Hindlimb muscle (tissue), 1 donor: ENCODE measurements around the gene CNNM3. TPM values are rescaled to one million over a fixed set of nuclear protein-coding genes. Genes with fewer than 3 reads are reported as not detected.
A peak's percentile ranks its signal among the peaks of the same experiment; 100 is the strongest.
"Not testable (repeated sequence)": the region's sequence is repeated elsewhere in the genome, so short reads cannot be mapped to it uniquely, and the experiment has no call there.

Experiments used
- DNase-seq: peaks from one replicate; pipeline ENCODE4 v3.0.0-alpha.2; 2013
- polyA plus RNA-seq: library from polyadenylated mRNA; unstranded; fragments of 120-200 nt; gene quantifications from one replicate; pipeline ENCODE4 v1.2.1, GENCODE V29; 2013; ENCODE audit not compliant: insufficient read length

CNNM3 gene
- polyA plus RNA-seq = 24.5 TPM

DNA sequence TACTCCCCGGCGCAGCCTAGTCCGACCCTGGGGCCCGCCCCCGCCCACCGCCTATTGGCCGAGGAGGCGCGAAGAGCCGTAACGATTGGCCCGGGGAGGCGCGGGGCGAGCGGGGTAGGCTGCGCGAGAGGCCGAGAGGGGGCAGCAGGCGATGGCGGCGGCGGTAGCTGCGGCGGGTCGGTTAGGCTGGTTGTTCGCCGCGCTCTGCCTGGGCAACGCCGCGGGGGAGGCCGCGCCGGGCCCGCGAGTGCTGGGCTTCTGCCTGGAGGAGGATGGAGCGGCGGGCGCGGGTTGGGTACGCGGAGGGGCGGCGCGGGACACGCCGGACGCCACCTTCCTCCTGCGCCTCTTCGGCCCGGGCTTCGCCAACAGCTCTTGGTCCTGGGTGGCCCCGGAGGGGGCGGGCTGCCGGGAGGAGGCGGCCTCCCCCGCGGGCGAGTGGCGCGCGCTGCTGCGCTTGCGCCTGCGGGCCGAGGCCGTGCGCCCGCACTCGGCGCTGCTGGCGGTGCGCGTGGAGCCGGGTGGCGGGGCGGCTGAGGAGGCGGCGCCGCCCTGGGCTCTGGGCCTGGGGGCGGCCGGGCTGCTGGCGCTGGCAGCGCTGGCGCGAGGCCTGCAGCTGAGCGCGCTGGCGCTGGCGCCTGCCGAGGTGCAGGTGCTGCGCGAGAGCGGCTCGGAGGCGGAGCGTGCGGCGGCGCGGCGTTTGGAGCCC is at the start of gene CNNM3:
CNNM3 (plus strand) TSS at position 142 of the 709 bp plus-strand sequence; CDS start at position 152, 10 bp downstream.
- peak; percentile 94 for DNase-seq

DNA sequence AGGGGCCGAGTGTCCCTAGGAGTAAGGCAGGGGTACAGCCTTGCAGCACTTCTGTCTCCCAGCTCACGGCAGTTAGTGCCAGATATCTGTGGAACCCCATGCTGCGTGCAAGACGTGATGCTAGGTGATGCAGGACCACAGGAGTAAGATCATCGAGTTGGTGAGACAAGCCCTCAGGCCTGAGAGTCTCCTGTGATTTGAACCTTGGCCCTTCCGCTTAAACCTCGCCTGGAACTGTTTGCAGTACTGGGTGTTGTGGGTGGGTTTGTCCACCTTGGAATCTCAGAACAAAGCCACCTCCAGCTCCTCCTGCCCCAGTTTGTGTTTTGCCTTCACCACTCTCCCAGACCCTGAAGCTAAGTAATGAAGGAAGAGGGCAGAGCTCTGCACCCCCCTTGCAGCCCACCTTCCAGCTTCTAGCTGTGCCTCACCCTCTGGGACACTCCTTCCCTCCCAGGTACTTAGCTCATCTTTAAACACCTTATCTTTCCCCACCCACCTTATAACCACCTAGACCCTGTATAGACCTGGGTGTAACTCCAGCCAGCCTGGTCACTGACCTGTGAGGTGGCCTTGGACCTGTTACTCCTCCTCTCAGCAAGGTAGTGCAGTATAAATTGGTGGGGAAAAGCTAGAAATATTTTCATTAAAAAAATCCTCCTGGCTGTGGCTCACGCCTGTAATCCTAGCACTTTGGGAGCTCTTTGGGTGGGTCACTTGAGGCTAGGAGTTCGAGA is 48.8 kb upstream of the CNNM3 start:
- DNase-seq = no peak

DNA sequence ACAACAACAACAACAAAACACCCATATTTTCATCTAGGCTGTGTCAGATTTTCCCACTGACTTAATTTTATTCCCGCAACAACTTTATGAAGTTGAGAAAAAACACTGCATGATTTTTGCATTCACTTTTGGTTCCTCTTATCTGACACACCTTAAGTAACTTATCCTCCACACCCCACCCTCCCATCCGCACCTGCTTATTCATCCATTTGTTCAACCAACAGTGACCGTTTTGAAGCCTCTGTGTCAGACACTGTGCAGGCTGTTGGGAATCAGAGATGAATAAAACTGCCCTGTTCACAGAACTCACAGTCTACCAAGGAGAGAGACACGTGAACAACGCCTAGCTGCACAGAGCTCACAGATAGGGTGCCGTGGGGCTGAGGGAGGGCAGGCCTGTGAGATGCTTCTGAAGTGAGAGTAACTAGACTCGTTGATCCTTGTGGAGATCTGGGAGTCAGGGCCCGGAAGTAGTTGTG is 47.9 kb upstream of the CNNM3 start:
- no peak for DNase-seq

DNA sequence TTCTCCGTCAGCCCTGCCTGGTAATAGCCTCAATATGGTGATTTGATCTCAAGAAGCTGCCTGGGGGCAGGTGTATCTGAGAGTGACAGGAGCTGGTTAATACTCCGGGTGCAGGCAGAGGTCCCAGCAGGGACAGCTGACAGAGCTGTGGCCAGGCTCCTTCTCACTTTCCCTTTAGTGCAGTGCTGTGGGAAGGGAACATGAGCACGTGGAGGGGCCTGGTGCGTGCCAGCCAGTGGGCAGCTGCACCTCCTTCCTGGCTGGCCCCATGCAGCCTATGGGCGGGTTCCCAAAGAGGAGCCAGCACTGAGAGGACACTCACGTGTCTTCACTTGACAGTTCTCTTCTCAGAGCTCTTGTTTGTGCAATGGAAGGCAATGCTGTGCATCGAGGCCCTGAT is 46.3 kb upstream of the CNNM3 start:
- DNase-seq = peak; percentile 45

DNA sequence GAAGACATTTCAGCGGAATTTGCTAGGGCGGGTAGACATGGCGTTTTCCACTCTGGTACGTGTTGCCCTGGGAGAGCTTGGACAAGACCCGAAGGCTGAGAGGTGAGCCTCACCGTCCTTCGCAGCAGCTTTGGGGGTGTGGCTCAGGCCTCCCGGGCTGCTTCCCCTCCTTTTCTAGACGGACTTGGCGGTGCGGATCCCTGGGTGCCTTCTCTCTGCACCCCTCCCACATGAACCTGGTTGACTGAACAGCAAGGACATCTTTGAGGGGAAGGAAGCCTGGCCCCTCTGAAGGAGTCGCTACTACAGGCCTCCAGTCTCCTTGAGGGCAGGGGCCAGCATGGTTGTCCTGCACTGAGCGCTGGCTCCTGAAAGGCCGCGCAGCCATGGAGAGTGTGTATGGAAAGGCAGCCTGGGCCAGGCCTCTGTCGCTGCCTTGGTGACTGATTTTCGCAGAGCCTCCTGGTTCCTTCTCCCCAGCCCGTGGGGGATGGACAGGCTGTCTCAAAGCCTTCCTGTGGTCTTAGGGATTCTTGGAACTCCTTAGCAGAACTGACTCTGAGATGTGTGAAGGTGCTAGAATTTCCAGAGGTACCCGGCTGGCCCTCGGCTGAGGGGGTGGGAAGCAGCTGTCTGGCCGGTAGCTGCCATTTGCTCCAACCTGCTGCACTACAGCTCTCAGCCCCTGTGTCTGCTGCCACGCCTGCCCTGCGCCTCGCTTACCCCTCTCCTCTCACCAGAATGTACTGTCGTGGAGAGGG is 45.4 kb upstream of the CNNM3 start:
- DNase-seq = no peak

DNA sequence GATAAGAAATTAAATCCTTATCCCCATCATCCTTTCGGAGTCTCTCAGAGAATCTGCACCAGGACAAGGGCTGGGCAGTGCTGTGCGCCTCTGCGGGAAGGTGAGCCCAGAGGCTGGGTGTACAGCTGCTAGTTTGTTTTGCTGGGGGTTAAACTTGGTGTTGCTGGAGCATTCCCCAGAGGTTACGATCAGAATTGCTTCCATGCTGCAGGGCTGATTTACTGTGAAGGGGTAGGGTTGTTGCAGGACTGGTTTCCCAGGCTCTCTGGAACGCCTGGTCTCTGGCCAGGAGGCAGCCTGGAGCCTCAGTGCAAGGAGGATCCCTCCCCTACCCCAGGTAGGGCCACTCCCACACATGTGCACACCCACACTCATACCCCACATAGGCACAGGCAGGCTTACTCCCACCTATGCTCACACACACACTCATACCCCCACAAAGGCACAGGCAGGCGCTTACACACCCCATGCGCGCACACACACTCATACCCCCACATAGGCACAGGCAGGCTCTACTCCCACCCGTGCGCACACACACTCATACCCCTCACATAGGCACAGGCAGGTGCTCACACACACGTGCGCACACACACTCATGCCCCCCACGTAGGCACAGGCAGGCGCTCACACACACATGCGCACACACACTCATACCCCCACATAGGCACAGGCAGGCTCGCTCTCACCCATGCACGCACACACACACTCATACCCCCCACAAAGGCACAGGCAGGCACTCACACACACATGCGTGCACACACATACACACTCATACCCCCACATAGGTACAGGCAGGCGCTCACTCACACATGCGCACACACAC is 44.1 kb upstream of the CNNM3 start:
- no peak for DNase-seq

DNA sequence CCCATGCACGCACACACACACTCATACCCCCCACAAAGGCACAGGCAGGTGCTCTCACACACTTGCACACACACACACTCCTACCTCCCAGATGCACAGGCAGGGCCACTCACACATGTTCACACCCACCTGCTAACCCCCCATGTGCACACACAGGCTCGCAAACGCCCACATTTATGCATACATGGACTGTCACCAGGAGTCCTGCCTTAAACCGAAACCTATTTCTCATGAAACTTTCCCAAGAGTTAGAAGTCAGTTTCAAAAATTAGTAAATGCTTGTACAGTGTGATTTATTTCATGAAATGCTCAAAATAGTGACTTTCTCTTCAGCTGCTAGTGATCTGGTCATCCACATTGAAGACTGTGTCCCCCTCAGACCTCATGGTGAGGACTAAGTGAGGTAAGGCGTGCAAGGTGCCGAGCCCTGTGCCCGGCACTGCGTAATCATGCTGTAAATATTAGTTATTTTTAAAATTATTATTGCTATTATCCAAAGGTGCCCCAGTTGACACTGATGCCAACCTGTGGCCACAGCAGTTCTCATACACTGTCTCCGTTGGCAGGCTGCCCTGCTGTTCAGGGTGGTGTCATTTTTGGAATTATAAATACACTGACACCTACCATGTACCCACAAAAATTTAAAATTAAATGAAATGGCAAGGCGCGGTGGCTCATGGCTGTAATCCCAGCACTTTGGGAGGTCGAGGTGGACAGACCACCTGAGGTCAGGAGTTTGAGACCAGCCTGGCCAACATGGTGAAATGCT is 43.0 kb upstream of the CNNM3 start:
- DNase-seq = no peak

DNA sequence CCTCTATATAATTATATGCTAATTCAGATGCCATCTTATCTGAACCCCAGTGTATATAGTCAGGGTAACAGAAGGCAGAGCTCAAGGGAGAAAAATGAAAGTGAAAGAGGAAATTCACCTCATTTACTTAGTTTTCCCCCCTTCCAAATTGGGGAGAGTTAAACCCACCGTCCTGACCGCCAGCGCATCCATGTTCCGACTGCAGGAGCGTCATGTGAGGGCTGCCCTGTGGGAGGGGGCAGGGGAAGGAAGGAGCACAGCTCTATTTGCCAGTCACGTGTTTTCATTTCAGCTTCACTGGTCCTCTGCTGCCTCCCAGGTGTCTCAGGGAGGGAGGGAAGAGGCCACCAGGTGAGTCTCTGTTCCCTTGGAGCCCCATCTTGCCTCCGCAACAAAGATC is 42.1 kb upstream of the CNNM3 start:
- DNase-seq = no peak

DNA sequence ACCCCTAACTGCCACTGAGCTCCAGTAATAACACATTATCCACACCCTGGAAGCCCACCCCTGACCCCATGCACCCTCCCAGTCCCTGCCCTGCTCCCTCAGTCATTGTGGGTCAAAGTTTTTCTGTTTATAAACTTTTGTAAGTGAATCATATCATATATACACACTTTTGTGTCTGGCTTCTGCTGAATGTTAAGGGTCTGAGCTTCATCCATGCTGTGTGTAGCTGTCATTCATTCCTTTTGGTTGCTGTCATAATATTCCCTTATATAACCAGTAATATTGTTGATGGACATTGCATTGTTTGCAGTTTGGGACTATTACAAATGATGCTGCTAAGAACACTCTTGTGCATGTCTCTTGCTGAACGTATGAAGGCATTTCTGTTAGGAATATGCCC is 40.9 kb upstream of the CNNM3 start:
- DNase-seq = no peak

DNA sequence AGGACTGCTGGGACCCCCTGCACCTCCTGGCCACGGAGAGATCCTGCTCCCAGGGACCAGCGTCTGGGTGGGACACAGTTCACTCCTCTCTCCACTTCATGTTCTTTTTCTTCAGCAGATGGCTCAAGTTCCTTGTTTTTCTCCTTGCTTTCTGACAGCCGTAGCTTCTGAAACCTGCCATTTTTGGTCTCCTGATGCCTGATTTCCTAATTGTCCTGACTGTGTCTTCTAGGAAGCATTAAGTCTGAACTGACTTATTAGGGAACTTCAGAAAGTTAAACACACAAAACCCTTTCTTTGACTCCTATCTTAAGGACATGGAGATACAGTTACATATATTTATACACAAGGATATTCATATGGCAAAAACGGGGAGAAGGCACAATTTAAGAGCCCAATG is 32.7 kb upstream of the CNNM3 start:
- no peak for DNase-seq

DNA sequence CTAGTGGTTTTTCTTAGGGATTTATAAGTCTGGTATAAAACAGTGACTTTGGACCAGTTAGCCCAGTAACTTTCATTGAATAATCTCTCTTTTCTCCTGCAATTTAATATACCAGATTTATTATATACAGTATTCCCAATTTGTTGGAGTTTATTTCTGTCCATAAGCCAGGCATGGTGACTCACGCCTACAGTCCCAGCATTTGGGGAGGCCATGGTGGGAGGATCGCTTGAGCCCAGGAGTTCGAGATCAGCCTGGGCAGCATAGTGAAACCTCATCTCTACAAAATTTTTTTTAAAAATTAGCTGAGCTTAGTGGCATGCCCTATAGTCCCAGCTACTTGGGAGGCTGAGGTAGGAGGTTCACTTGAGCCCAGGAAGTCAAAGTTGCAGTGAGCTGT is 28.7 kb upstream of the CNNM3 start:
- no peak for DNase-seq

DNA sequence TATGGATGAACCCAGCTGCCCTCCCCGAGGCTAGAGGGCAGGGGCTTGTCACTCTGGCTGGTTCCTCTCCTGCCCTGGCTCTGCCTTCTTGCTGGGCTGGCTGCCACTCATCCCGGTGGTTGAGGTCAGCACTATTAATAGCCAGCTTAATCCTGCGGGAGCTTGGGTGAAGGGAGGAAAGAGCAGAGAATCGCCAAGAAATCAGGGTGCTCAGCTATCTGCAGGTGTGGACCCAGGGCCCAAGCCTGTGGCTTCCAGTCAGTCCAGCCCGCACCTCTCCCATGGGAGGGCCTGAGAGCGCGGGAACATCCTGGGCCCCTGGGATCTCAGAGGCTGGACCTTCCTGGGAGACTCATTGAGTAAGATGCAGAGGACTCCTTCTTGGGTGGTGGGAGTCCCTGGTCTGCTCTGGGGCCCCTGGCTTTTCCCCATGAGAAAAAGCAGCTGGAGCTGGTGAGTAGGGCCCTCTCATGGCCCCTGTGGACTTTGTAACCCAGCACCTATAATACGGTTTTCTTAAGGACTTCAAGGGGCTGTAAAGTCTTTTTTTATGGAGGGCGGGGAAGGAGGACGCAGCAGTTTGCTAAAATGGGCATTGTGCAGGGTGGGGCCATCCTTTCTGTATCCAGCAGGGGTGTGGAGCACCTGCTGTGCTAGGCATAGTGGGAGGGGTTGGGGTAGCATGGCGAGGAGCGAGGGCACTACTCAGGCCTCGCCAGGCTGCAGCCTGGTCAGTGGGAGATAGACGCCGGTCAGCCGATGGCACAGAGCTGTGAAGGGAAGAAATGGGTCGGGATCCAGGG is 27.4 kb upstream of the CNNM3 start:
- no peak for DNase-seq

DNA sequence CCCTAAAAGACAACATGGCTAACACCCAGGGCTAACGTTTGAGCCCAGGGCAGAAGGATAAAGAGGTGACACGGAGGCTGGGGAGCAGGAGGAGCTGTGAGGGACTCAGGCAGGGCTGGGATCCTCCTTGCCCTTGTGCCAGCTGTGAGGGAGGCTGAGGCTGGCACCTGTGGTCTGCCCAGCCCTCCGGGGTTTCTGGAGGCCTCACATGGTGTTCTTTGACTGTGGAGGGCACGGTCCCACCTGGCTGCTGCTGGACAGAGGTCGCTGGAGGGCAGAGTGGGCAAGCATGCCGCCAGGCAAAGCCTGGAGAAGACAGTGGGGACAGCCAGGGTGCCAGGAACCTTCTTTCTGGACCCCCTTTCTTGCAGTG is 26.8 kb upstream of the CNNM3 start:
- DNase-seq = no peak

DNA sequence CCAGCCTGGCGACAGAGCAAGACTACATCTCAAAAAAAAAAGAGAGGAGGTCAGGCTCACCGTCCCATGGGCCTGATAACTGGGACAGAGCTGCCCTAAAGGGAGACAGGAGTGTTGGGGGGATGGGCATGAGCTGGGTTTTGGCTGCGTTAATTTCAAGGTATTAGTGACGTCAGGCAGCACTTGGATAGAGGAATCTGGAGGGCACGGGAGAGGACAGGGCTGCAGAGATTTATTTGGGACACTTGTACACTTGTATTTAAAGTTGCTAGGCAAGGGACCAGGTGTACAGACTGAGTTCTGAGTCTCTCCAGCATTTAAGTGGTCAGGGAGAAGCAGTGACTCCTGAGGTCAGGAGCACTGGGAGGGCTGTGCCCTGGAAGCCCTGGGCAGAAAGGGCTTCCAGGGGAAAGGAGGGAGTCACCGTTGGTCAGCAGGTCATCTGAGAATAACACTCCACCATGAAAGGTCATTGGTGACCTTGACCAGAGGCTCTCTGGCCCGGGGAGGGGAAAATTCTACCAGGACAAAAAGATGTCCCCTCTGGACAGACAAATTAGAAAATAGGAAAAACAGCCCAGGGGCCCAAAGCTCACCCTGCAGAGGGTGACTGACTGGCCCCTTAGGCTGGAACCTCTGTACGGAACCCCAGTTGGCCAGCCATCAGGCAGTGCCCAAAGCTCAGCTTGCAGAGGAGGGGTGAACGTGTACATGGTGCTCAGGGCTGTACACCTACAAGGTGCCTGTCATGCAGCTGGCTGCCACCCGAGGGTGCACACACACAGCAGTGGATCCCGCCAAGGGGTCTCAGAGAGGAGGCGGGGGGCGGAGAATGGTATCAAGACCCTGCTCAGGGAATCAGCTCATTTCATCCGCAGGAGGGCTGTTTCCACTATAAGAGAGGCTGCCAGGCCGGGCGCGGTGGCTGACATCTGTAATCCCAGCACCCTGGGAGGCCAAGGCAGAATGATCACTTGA is 23.0 kb upstream of the CNNM3 start:
- no peak for DNase-seq

DNA sequence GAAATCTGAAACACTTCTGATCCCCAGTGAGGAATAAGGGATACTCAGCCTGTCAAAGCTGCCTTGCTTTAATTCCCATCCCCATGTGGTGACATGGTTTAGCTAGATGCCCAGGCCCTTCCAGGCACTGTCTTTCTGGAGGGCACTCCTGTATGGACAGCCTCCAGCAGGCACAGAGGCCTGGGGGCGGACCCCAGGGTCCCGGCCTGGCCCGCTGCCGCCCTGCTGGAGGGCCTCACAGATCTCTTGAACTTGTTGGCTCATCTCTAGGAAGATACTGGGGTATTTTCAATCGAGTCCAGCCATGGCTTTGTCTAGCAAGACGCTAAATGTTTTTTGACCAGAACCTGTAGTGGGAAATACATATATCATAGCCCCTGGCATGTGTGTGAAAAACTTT is 21.0 kb upstream of the CNNM3 start:
- DNase-seq = no peak

DNA sequence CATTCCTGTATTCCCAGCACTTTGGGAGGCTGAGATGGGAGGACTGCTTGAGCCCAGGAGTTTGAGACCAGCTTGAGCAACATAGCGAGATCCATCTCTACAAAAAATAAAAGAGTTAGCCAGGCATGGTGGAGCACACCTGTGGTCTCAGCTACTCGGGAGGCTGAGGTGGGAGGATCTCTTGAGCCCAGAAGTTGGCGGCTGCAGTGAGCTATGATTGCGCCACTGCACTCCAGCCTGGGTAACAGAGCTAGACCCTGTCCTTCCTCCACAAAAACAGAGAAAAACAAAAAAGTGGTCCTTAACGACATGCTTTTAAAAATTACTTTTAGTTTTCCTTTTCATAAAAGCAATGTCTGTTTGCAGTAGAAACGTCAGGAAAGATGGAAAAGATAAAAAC is 19.6 kb upstream of the CNNM3 start:
- not testable (repeated sequence) for DNase-seq

DNA sequence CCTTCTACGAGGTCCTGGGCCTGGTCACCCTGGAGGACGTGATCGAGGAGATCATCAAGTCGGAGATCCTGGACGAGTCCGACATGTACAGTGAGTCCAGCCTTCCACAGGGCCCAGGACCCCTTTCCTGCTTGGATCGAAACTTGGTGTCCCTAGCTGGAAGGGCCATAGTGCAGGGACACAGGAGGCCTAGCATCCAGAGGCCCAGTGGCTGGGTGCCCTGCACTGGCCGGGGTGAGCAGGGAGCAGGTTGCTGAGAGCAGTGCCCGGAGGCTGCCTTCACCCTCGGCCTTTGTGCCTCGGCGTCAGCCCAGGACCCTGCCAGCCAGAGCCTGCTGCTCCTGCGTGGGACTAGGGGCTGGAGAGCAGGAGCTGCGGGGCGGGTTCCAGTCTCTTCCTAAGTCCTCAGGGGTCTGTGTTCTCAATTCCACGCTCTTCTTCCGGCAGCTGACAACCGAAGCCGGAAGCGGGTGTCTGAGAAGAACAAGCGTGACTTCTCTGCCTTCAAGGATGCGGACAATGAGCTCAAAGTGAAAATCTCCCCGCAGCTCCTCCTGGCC is 18.9 kb upstream of the CNNM3 start:
- DNase-seq = no peak

DNA sequence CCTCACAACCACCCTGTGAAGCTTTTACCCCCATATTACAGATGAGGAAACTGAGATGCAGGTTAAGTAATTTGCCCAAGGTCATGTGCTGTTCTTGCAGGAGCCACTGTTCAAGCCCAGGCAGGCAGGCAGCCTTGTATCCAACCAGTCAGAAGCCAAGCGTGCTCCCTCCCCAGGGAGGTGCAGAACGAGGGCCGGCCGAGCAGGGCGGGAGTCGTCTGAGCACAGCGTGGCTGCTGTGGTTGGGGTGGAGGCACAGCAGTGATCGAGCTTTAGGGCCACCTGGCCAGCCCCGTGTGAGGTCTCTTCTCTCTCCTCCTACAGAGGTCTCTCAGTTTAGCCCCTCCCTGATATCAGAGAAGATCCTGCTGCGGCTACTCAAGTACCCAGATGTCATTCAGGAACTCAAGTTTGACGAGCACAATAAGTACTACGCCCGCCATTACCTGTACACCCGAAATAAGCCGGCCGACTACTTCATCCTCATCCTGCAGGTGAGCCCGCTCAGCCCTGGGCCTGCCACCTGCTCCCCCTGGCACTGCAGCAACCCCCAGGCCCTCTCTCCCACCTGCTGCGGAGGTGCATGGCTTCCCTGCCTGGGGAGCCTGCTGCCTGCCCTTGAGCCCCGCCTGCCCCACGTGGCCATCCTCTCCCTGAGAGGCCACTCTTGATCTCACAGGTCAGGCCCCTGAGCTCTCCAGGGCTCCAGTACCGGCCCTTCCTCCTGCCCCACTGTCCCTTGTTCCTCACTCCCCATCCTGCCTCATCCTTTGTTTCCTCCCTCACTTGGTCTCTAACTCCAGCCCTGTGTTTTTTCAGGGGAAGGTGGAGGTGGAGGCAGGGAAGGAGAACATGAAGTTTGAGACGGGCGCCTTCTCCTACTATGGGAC is 17.1 kb upstream of the CNNM3 start:
- DNase-seq = no peak
